GM12874 (cell line): ENCODE results near the gene MGLL.

Experiments
- CTCF ChIP-seq: IDR thresholded peaks from 2 replicates; pipeline ENCODE4 v1.5.1; 2011; ENCODE audit warnings: low read depth, mild to moderate bottlenecking, control low read depth, low read length, moderate library complexity; ENCODE audit not compliant: insufficient read depth

Gene MGLL

GRCh38 chr3:127640042-127640355 lies 182.3 kb downstream of the MGLL start:
- no peak for TF ChIP-seq CTCF

GRCh38 chr3:127639173-127640041 lies 182.9 kb downstream of the MGLL start:
- no peak for TF ChIP-seq CTCF
